Adrenal gland (tissue), 5 donors: ENCODE results near the gene JAML.

Experiments used
- POLR2A ChIP-seq, 2 donors: fragments of 450-650 bp; IDR thresholded peaks; one replicate each; pipeline ENCODE4 v1.6.1; 2017; ENCODE audit warnings: antibody characterized with exemption in 2 of 2, mild to moderate bottlenecking in 2 of 2, moderate library complexity in 1 of 2
- TF ChIP-seq, protein P1 (sequence below), 6 experiments: fragments of 450-650 bp in 4 of 6; fragments of 200-600 bp in 2 of 6; sonication (generic) in 1 of 6; IDR thresholded peaks; 1 replicate in 5 of 6; 2 replicates in 1 of 6; pipeline versions ENCODE4 v1.5.1 to v1.8.0; 2016 to 2021; ENCODE audit warnings: antibody characterized with exemption in 6 of 6, mild to moderate bottlenecking in 2 of 6, moderate library complexity in 1 of 6
- donor health status: DM: no; HTN: no; CAD: no.

DNA sequence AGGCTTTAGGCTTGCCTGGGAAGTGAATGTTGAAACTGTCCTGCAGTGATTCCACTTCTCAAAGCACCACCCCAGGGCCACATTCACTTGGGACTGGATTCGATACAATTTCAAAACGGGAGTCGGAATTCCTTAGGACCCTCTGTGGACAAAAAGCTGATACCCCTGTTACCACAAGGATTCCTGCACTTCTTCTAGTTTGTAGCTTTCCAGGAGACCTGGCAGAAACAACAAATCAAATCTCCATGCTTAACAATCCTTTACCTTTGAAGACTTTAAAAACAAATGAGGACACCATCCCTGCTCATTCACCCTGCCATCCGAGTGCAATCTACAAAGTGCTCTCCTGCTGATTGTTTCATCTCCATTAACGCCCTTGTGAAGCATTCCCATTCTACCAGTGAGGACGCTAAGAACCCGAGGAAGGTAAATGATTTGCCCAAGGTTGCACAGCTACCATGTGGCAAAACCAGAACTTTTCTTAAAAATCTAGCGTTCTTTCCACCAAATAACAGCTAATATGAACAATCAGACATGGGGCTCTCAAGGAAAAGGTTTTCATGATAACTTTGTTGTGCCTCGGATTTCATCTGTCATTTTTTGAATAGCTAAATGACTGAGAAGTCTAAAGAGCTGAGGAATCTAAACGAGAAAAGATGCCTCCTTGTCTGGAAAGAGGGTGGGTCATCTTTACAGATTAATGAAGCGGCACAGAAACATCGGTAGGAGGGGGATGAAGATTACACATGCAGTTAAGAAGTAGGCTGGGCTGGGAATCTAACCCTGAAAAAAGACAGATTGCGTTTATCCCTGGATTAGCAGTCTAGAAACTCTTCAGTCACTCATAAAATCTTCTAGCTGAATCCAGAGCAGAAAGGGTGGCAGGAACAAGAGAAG lies 40.0 kb upstream of the JAML start:
- TF ChIP-seq, protein P1, sequence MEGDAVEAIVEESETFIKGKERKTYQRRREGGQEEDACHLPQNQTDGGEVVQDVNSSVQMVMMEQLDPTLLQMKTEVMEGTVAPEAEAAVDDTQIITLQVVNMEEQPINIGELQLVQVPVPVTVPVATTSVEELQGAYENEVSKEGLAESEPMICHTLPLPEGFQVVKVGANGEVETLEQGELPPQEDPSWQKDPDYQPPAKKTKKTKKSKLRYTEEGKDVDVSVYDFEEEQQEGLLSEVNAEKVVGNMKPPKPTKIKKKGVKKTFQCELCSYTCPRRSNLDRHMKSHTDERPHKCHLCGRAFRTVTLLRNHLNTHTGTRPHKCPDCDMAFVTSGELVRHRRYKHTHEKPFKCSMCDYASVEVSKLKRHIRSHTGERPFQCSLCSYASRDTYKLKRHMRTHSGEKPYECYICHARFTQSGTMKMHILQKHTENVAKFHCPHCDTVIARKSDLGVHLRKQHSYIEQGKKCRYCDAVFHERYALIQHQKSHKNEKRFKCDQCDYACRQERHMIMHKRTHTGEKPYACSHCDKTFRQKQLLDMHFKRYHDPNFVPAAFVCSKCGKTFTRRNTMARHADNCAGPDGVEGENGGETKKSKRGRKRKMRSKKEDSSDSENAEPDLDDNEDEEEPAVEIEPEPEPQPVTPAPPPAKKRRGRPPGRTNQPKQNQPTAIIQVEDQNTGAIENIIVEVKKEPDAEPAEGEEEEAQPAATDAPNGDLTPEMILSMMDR (IDR thresholded peaks at IDR 0.05) = no peak
- TF ChIP-seq POLR2A (IDR thresholded peaks at IDR 0.05) = no peak
